ENCODE measurements around the gene ARFGEF2.

DNA sequence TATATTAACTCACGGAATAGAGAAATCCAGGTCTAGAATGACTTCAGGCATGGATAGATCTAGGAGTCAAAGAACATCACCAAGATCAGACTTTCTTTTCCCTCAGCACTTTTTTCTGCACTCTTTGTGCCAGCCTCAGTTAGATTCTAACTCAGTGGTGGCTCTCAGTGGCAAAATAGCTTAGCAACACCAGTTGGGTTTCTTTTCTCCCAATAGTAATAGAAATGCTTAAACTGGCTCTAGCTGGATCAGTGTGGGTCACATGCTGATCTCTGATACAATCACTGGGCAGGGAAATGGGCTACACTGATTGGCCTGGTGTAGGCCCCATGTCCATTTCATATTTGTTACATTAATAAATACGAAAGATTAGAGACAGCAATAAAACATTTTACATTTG lies 44.2 kb upstream of the ARFGEF2 start:
- TF ChIP-seq YY1 (IDR thresholded peaks at IDR 0.05; ENCODE audit: insufficient read depth, insufficient read length) (no peak), ZNF274 (IDR thresholded peaks at IDR 0.05; ENCODE audit: low read depth, low read length) (no peak), SUZ12 (IDR thresholded peaks at IDR 0.05; ENCODE audit: extremely low read depth, insufficient read depth, insufficient read length) (no peak)
